ENCODE data around the gene ZNF428. TPM values are rescaled to one million over a fixed set of nuclear protein-coding genes. Genes with fewer than 3 reads are reported as not detected.

ZNF428 gene
- total RNA-seq, 4 donors from 2014 or later, result 3.0 to 17.1 (median 15.1) TPM

DNA sequence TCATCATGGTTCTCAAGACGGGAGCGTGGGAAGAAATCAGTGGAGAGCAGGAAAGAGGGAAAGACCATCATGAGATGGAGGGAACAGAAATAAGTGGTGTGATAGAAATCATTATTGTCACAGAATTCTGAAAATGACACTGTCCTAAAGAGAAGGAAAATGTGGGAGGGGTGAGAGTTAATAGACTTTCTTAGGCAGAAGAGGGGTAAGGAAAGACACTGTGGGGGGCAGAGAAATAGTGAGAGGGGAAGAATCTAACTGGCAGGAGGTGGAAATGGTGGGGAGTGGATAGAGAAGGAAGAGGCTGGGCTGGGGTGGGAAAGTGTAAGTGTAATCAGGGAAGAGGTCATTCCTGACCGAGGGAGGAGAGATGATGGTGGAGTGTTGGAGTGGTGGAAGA is 40.6 kb downstream of the ZNF428 start:
- Histone ChIP-seq H3K9me3 (no peaks in the 10 kb centered on the region), H3K27ac (no peak overlapping the region), H3K36me3 (no peaks in the 10 kb centered on the region), H3K4me1 (peaks cover 5 to 30% (median 15%) of the 10 kb centered on the region in 4 donors), H3K4me3 (no peak overlapping the region), H3K27me3 (no peaks in the 10 kb centered on the region)
- TF ChIP-seq POLR2A (IDR thresholded peaks at IDR 0.05) (no peak), EP300 (IDR thresholded peaks at IDR 0.05; ENCODE audit: low read depth) (no peak), POLR2AphosphoS5 (IDR thresholded peaks at IDR 0.05) (no peak)
- TF ChIP-seq, protein P1, sequence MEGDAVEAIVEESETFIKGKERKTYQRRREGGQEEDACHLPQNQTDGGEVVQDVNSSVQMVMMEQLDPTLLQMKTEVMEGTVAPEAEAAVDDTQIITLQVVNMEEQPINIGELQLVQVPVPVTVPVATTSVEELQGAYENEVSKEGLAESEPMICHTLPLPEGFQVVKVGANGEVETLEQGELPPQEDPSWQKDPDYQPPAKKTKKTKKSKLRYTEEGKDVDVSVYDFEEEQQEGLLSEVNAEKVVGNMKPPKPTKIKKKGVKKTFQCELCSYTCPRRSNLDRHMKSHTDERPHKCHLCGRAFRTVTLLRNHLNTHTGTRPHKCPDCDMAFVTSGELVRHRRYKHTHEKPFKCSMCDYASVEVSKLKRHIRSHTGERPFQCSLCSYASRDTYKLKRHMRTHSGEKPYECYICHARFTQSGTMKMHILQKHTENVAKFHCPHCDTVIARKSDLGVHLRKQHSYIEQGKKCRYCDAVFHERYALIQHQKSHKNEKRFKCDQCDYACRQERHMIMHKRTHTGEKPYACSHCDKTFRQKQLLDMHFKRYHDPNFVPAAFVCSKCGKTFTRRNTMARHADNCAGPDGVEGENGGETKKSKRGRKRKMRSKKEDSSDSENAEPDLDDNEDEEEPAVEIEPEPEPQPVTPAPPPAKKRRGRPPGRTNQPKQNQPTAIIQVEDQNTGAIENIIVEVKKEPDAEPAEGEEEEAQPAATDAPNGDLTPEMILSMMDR (IDR thresholded peaks at IDR 0.05), result no peak
- DNase-seq, result no peak
- in situ Hi-C loops (cut with MboI; ENCODE audit: low pct_ligation_motif_present in 1 of 4, low pct_unique_long_range_greater_than_20kb in 1 of 4, low sequenced_read_pairs in 3 of 4) (no loop called here), intact Hi-C loops (cut with DNase I; ENCODE audit: low total_unique reads) (no loop called here)
- 76 to 91% methylated on average over 3 of the region's 3 CpGs for WGBS, 2 donors (ENCODE audit: low coverage in 1 of 2)

DNA sequence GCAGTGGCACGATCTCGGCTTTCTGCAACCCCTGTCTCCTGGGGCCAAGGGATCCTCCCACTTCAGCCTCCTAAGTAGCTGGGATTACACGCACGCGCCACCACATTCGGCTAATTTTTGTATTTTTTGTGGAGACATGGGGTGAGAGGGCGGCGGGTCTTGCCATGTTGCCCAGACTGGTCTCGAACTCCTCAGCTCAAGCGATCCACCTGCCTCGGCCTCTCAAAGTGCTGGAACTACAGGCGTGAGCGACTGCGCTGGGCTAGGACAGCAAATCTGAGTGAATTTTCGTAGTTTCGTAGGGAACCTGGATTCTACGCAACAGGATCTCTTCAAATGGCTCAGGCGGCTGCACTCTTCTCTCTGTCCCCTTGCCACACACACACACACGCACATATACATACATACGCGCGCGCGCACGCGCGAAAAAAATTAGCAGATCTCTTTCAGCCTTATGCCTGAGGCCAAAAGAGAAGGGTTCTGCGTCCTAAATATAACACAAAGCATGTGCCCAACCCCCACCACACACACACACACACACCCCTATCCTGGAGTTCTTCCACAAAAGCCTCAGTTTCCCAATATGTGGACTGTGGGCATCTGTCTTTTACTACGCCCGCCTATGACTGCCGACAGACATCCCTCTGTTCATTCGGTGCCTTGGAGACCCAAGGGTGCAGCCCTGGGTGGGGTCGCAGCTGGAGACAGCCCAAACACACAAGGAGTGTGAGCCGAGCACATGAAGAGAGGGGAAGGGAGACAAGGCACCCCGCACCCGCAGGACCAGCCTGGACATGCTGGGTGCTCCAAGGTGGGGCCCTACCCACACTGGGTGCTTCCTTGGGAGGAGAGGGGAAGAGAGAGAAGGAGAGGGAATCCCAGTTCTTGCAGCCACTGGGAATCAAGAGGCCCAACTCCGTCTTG is 43.2 kb downstream of the ZNF428 start:
- Histone ChIP-seq H3K4me3 (peak overlapping the region in 3 of 4 donors; percentile 19 to 99 (median 72)), H3K27me3 (no peaks in the 10 kb centered on the region), H3K27ac (peak overlapping the region; percentile 74 to 94 (median 86)), H3K4me1 (peaks cover 5 to 33% (median 14%) of the 10 kb centered on the region in 4 donors), H3K36me3 (no peaks in the 10 kb centered on the region), H3K9me3 (no peaks in the 10 kb centered on the region)
- in situ Hi-C loops (cut with MboI; ENCODE audit: low pct_ligation_motif_present in 1 of 4, low pct_unique_long_range_greater_than_20kb in 1 of 4, low sequenced_read_pairs in 3 of 4), result no loop called here
- WGBS, 2 donors (ENCODE audit: low coverage in 1 of 2), result 72 to 85% methylated on average over 19 to 37 of the region's 37 CpGs
- TF ChIP-seq POLR2AphosphoS5 (IDR thresholded peaks at IDR 0.05) (no peak), EP300 (IDR thresholded peaks at IDR 0.05; ENCODE audit: low read depth) (no peak), POLR2A (IDR thresholded peaks at IDR 0.05) (no peak)
- TF ChIP-seq, protein P1 (IDR thresholded peaks at IDR 0.05), result no peak
- intact Hi-C loops (cut with DNase I; ENCODE audit: low total_unique reads), result no loop called here
- DNase-seq, result no peak

DNA sequence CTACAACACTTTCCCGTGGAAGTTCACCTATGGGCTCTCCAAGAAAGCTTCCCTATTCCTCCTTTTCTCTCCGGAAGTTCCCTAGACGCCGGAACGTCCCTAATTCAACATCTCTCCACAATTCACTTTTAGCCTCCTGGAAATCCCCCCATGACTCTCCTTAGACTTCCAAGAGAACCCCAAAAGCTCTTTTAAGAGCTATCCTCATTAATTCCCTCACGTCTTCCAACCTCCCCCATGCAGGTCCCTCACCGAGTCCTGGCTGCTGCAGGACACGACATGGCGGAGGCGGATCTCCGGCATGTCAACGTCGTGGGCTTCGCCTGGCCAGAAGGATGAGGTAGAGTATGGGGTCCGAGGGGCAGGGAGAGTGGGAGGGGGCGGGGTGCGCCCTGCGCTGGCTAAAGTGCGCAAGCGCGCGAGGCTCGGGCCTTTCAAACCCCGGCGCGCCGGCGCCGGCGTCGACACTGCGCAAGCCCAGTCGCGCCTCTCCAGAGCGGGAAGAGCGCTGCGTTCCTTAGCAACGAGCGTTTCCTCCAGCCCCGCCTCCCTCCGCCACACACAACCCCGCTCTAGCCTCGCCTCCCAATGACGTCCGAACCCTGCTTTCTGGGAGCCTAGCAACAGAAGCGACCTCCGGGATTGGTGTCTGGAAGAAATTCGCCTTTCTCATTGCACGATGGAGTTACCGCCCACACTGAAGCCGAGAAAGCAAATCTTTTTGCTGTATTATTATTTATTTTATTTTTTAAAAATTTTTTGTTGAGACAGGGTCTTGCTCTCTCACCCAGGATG is 44.1 kb downstream of the ZNF428 start, which contains the start of the genes PINLYP and XRCC1:
TSS of gene PINLYP (plus strand) at position 646 of the 795 bp plus-strand sequence. CDS start 1,391 bp downstream, outside the sequence.
TSS of gene XRCC1 (minus strand) at position 372 of the 795 bp plus-strand sequence. CDS start at position 303, 69 bp downstream.
- intact Hi-C loops (cut with DNase I; ENCODE audit: low total_unique reads) (no loop called here), in situ Hi-C loops (cut with MboI; ENCODE audit: low pct_ligation_motif_present in 1 of 4, low pct_unique_long_range_greater_than_20kb in 1 of 4, low sequenced_read_pairs in 3 of 4) (no loop called here)

More for the DNA sequence above, 44.1 kb downstream of the ZNF428 start, which contains the start of the genes PINLYP and XRCC1:
- peak within 1 kb of the TSS; percentile 81 to 94 (median 92) for H3K27ac ChIP-seq
- WGBS, 2 donors (ENCODE audit: low coverage in 1 of 2), result 0 to 1% methylated on average over 5 to 30 of the region's 51 CpGs
- no peaks in the 10 kb centered on the region for H3K27me3 ChIP-seq
- H3K9me3 ChIP-seq, result no peaks in the 10 kb centered on the region
- peak; percentile 98 for DNase-seq
- peak within 1 kb of the TSS; percentile 72 to 99 (median 88) for H3K4me3 ChIP-seq
- H3K36me3 ChIP-seq, result no peaks in the 10 kb centered on the region
- TF ChIP-seq, protein P1 (IDR thresholded peaks at IDR 0.05), result no peak
- TF ChIP-seq EP300 (IDR thresholded peaks at IDR 0.05; ENCODE audit: low read depth) (no peak), POLR2A (IDR thresholded peaks at IDR 0.05) (peak; percentile 48), POLR2AphosphoS5 (IDR thresholded peaks at IDR 0.05) (peak; percentile 55 to 68 (median 56))
- peaks cover 5 to 27% (median 12%) of the 10 kb centered on the region in 4 donors for H3K4me1 ChIP-seq

Measured in transverse colon (tissue), 4 donors.